Measurements from ENCODE around the gene RASSF1.

The RASSF1 gene

GRCh38 chr3:50347187-50347813 is 6.7 kb upstream of the RASSF1 start:
- in situ Hi-C loops (cut with MboI; ENCODE audit: low sequenced_read_pairs), result no loop called here

GRCh38 chr3:50345586-50346234 is 5.1 kb upstream of the RASSF1 start, which contains the start of gene ZMYND10:
Gene ZMYND10, minus strand, starts transcription at chr3:50345732. Its CDS starts 153 bp downstream, at chr3:50345579.
- in situ Hi-C loops (cut with MboI; ENCODE audit: low sequenced_read_pairs), result no loop called here

- in situ Hi-C loops (cut with MboI; ENCODE audit: low sequenced_read_pairs), result no loop called here
These were observed 4.4 kb upstream of the RASSF1 start for GRCh38 chr3:50345008-50345407.

GRCh38 chr3:50342813-50343633 is 2.4 kb upstream of the RASSF1 start:
- in situ Hi-C loops (cut with MboI; ENCODE audit: low sequenced_read_pairs), result no loop called here

GRCh38 chr3:50341996-50342650 is 1.5 kb upstream of the RASSF1 start:
- in situ Hi-C loops (cut with MboI; ENCODE audit: low sequenced_read_pairs), result no loop called here

- in situ Hi-C loops (cut with MboI; ENCODE audit: low sequenced_read_pairs), result no loop called here
These were observed 901 bp upstream of the RASSF1 start for GRCh38 chr3:50341537-50341936.

GRCh38 chr3:50340147-50340447 is 539 bp downstream of the RASSF1 start:
- in situ Hi-C loops (cut with MboI; ENCODE audit: low sequenced_read_pairs), result no loop called here

- in situ Hi-C loops (cut with MboI; ENCODE audit: low sequenced_read_pairs), result no loop called here
These were observed 1.0 kb downstream of the RASSF1 start for GRCh38 chr3:50339485-50340146.

- in situ Hi-C loops (cut with MboI; ENCODE audit: low sequenced_read_pairs), result no loop called here
These were observed 1.7 kb downstream of the RASSF1 start for GRCh38 chr3:50338965-50339364.

- in situ Hi-C loops (cut with MboI; ENCODE audit: low sequenced_read_pairs), result no loop called here
These were observed 3.3 kb downstream of the RASSF1 start for GRCh38 chr3:50337175-50337861.

- in situ Hi-C loops (cut with MboI; ENCODE audit: low sequenced_read_pairs), result no loop called here
These were observed 4.0 kb downstream of the RASSF1 start for GRCh38 chr3:50336452-50337174.

- in situ Hi-C loops (cut with MboI; ENCODE audit: low sequenced_read_pairs), result no loop called here
These were observed 6.1 kb downstream of the RASSF1 start for GRCh38 chr3:50334339-50335075.

- in situ Hi-C loops (cut with MboI; ENCODE audit: low sequenced_read_pairs), result no loop called here
These were observed 6.8 kb downstream of the RASSF1 start for GRCh38 chr3:50333744-50334328.

GRCh38 chr3:50331364-50331907 is 9.2 kb downstream of the RASSF1 start:
- in situ Hi-C loops (cut with MboI; ENCODE audit: low sequenced_read_pairs), result no loop called here

GRCh38 chr3:50330330-50330729 is 10.3 kb downstream of the RASSF1 start:
- in situ Hi-C loops (cut with MboI; ENCODE audit: low sequenced_read_pairs), result no loop called here

GRCh38 chr3:50327943-50328691 is 12.5 kb downstream of the RASSF1 start, which contains the start of gene TUSC2:
Gene TUSC2, minus strand, starts transcription at chr3:50328223. Its CDS starts 124 bp downstream, at chr3:50328099.
- in situ Hi-C loops (cut with MboI; ENCODE audit: low sequenced_read_pairs), result no loop called here

GRCh38 chr3:50327129-50327528 is 13.5 kb downstream of the RASSF1 start:
- in situ Hi-C loops (cut with MboI; ENCODE audit: low sequenced_read_pairs), result no loop called here

- in situ Hi-C loops (cut with MboI; ENCODE audit: low sequenced_read_pairs), result no loop called here
These were observed 14.5 kb downstream of the RASSF1 start for GRCh38 chr3:50326182-50326541.
